Measurements from ENCODE around the gene ATP8A2.

The ATP8A2 gene

GRCh38 chr13:25466880-25467279 lies 95.1 kb downstream of the ATP8A2 start:
- H3K27ac ChIP-seq, result no peak overlapping the region
- no peak for TF ChIP-seq Cebpa-rat (IDR thresholded peaks at IDR 0.05)
- H3K4me3 ChIP-seq, result no peak overlapping the region

DNA sequence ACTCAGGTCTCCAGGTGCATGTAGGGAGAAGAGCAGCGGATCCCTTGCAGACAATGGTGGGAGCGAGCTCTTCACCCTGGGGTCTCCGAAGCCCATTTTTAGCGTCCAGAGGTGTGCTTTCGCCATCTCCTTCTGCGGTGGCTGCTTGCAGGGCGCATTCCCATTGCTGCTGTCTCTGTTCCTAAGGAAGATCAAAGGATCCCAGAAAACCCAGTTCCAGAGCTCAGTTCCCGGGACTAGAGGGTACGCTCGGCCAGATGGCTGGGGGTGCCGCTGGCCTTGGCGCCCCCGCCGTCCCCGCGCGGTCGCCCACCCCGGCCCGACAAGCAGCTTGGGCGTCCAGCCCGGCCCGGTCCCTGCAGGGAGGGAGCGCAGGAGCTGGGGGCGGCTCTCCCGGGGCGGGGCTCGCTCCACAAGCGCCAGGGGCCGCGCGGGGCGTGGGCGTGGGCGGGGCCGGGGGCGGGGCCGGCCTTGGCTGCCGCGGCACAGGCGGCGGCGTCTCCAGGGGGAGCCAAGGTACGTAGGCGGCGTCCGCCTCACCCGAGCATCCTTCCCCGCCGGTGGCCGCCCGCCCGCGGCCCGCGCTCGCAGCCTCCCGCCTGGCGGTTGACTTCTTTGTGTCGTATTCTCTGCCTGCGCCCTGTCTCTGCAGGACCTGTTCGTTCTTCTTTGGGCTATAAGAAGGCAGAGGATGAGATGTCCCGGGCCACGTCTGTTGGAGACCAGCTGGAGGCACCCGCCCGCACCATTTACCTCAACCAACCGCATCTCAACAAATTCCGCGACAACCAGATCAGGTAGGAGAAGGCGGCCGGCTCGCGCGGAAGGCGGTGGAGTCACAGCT lies 96.8 kb downstream of the ATP8A2 start:
- Histone ChIP-seq H3K9ac (no peak overlapping the region), H4K20me1 (no peaks in the 10 kb centered on the region), H3K4me3 (no peak overlapping the region), H3K4me2 (no peak overlapping the region), H3K27me3 (no peaks in the 10 kb centered on the region), H3K36me3 (no peaks in the 10 kb centered on the region), H3K27ac (no peak overlapping the region), H3K4me1 (peaks cover 0 to 5% (median 0%) of the 10 kb centered on the region in 10 experiments; a peak in 1 of 20 replicates), H3K9me3 (replicated peaks in 1 of 11) (peaks cover 11 to 28% (median 16%) of the 10 kb centered on the region in 11 experiments; a peak in 21 of 22 replicates)
- no peak for TF ChIP-seq Cebpa-rat (IDR thresholded peaks at IDR 0.05)

More at GRCh38 chr13:25466880-25467279, 95.1 kb downstream of the ATP8A2 start:
- Histone ChIP-seq H4K20me1 (no peaks in the 10 kb centered on the region), H3K36me3 (no peaks in the 10 kb centered on the region), H3K9me3 (replicated peaks in 1 of 11) (peaks cover 11 to 28% (median 16%) of the 10 kb centered on the region in 11 experiments; a peak in 21 of 22 replicates), H3K27me3 (no peaks in the 10 kb centered on the region), H3K4me2 (no peak overlapping the region), H3K9ac (no peak overlapping the region), H3K4me1 (peaks cover 0 to 5% (median 0%) of the 10 kb centered on the region in 10 experiments; a peak in 1 of 20 replicates)

GRCh38 chr13:25469169-25469525 lies 97.4 kb downstream of the ATP8A2 start:
- no peak overlapping the region for H3K9ac ChIP-seq
- peaks cover 0 to 5% (median 0%) of the 10 kb centered on the region in 10 experiments; a peak in 1 of 20 replicates for H3K4me1 ChIP-seq
- no peaks in the 10 kb centered on the region for H3K36me3 ChIP-seq
- no peak overlapping the region for H3K27ac ChIP-seq
- no peak for TF ChIP-seq Cebpa-rat (IDR thresholded peaks at IDR 0.05)
- no peaks in the 10 kb centered on the region for H4K20me1 ChIP-seq
- H3K4me3 ChIP-seq, result no peak overlapping the region
- no peaks in the 10 kb centered on the region for H3K27me3 ChIP-seq
- H3K4me2 ChIP-seq, result no peak overlapping the region
- peaks cover 11 to 28% (median 16%) of the 10 kb centered on the region in 11 experiments; a peak in 21 of 22 replicates for H3K9me3 ChIP-seq (replicated peaks in 1 of 11)

- Histone ChIP-seq H3K4me3 (no peak overlapping the region), H4K20me1 (no peaks in the 10 kb centered on the region), H3K4me2 (no peak overlapping the region), H3K4me1 (no peaks in the 10 kb centered on the region), H3K36me3 (no peaks in the 10 kb centered on the region), H3K9me3 (replicated peaks in 1 of 11) (peaks cover 0 to 9% (median 4%) of the 10 kb centered on the region in 11 experiments; a peak in 16 of 22 replicates), H3K27me3 (no peaks in the 10 kb centered on the region), H3K9ac (no peak overlapping the region), H3K27ac (no peak overlapping the region)
- no peak for TF ChIP-seq Cebpa-rat (IDR thresholded peaks at IDR 0.05)
Measured at GRCh38 chr13:25473864-25474263, 102.1 kb downstream of the ATP8A2 start.

- no peak overlapping the region for H3K4me3 ChIP-seq
- no peaks in the 10 kb centered on the region for H3K4me1 ChIP-seq
- no peak overlapping the region for H3K27ac ChIP-seq
- H3K4me2 ChIP-seq, result no peak overlapping the region
- no peaks in the 10 kb centered on the region for H3K27me3 ChIP-seq
- no peaks in the 10 kb centered on the region for H4K20me1 ChIP-seq
- H3K9ac ChIP-seq, result no peak overlapping the region
- no peak for TF ChIP-seq Cebpa-rat (IDR thresholded peaks at IDR 0.05)
- peaks cover 13 to 25% (median 21%) of the 10 kb centered on the region in 11 experiments for H3K9me3 ChIP-seq (replicated peaks in 1 of 11)
- H3K36me3 ChIP-seq, result no peaks in the 10 kb centered on the region
Measured at GRCh38 chr13:25478186-25478585, 106.4 kb downstream of the ATP8A2 start.

GRCh38 chr13:25489238-25489637 lies 117.5 kb downstream of the ATP8A2 start:
- Histone ChIP-seq H4K20me1 (no peaks in the 10 kb centered on the region), H3K27me3 (no peaks in the 10 kb centered on the region), H3K4me3 (no peak overlapping the region), H3K9ac (no peak overlapping the region), H3K4me1 (peaks cover 0 to 18% (median 3%) of the 10 kb centered on the region in 10 experiments; a peak in 8 of 20 replicates), H3K4me2 (peak overlapping the region in 5 of 11 experiments; percentile 31 to 52 (median 36); a peak in 10 of 22 replicates), H3K36me3 (no peaks in the 10 kb centered on the region), H3K27ac (no peak overlapping the region), H3K9me3 (replicated peaks in 1 of 11) (no peaks in the 10 kb centered on the region)
- TF ChIP-seq Cebpa-rat (IDR thresholded peaks at IDR 0.05), result no peak

DNA sequence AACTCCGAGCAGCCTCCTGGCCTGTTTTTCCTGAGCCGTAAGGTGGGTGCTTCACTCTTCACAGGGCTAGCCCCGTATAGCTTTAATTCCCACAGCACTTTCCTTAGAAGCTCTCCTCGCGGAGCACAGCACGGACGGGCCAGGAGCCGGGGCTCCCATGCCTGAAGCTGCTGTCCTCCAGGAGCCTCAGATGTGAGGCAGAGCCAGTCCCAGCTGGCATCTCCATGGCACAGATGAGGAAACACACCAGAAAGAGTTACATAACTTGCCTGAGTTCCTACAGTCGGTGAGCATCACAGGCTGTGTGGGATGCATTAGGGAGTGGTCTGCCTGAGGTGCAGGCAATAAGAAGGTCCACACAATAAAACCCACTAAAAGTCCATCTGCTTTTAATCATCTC lies 118.5 kb downstream of the ATP8A2 start:
- Histone ChIP-seq H4K20me1 (no peaks in the 10 kb centered on the region), H3K4me1 (peaks cover 0 to 18% (median 3%) of the 10 kb centered on the region in 10 experiments; a peak in 8 of 20 replicates), H3K27ac (no peak overlapping the region), H3K36me3 (no peaks in the 10 kb centered on the region), H3K27me3 (no peaks in the 10 kb centered on the region), H3K9me3 (replicated peaks in 1 of 11) (no peaks in the 10 kb centered on the region), H3K4me3 (no peak overlapping the region), H3K4me2 (no peak overlapping the region), H3K9ac (no peak overlapping the region)
- no peak for TF ChIP-seq Cebpa-rat (IDR thresholded peaks at IDR 0.05)

DNA sequence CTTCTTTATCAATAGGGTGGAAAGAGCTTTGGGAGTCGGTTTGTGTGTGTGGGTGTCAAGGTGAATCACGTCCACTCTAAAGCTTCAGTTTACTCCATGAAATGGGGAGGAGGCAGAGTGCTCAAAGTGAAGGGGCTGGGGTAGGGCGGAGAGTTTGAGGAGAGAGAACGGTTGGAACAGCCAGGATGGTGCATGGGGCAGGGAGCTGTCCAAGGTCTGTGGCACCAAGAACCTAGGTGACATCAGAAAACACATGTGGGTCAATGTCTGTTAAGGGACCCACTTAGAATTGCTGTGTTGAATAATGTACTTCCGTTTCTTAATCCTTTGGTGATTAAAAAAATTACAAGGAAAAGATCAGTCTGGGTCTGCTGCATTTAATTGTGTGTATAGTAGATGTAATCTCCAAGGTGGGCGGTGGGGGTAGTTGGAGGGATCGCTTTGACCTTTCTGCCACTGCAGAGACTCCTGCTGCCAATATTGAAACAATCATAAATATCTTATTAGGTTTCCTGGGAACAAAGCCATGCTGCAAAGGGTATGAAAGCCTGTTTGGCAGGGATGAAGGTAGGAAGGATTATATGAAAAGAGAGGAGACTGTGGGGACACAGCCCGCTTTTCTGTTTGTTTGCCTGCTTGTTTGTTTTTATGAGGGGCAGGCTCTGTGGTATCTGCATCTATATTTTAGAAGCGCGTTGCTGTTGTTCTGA lies 122.3 kb downstream of the ATP8A2 start:
- Histone ChIP-seq H3K4me1 (peaks cover 0 to 14% (median 2%) of the 10 kb centered on the region in 10 experiments; a peak in 8 of 20 replicates), H3K4me2 (no peak overlapping the region), H4K20me1 (no peaks in the 10 kb centered on the region), H3K27me3 (no peaks in the 10 kb centered on the region), H3K4me3 (no peak overlapping the region), H3K9ac (no peak overlapping the region), H3K27ac (no peak overlapping the region), H3K9me3 (replicated peaks in 1 of 11) (no peaks in the 10 kb centered on the region), H3K36me3 (no peaks in the 10 kb centered on the region)
- TF ChIP-seq Cebpa-rat (IDR thresholded peaks at IDR 0.05), result no peak

- no peak overlapping the region for H3K27ac ChIP-seq
- no peaks in the 10 kb centered on the region for H3K36me3 ChIP-seq
- no peaks in the 10 kb centered on the region for H4K20me1 ChIP-seq
- peaks cover 0 to 6% (median 0%) of the 10 kb centered on the region in 10 experiments; a peak in 2 of 20 replicates for H3K4me1 ChIP-seq
- no peaks in the 10 kb centered on the region for H3K9me3 ChIP-seq (replicated peaks in 1 of 11)
- H3K4me3 ChIP-seq, result no peak overlapping the region
- no peak overlapping the region for H3K9ac ChIP-seq
- H3K27me3 ChIP-seq, result no peaks in the 10 kb centered on the region
- no peak overlapping the region for H3K4me2 ChIP-seq
- no peak for TF ChIP-seq Cebpa-rat (IDR thresholded peaks at IDR 0.05)
Measured at GRCh38 chr13:25494698-25495411, 123.1 kb downstream of the ATP8A2 start.
